ENCODE measurements around the gene AUH. TPM values are rescaled to one million over a fixed set of nuclear protein-coding genes. Genes with fewer than 3 reads are reported as not detected.
"Not testable (repeated sequence)": the region's sequence is repeated elsewhere in the genome, so short reads cannot be mapped to it uniquely, and the experiment has no call there.

Gene AUH
- total RNA-seq, 1 donor from 2014 or later, result 9.8 TPM

DNA sequence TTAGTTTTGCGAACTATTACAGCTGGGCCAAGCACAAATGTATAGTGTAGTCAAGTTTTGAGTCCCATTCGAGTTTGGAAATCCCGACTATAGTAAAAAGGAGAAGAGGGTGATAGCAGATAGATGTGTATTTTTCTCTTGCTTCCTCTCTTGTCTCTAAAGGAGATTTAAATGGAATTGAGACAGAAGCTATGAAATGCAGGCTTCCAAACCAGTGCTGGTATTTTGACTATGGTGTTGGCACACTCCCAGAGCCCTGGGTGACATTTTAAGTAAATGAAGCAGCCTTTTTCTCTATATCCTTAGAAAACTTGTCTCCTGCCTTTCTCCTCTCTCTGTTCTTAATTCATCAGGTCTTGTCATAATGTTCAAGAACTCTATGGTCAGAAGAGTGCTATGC is 17.7 kb upstream of the AUH start:
- FAIRE-seq (no peak), DNase-seq (ENCODE audit: low read depth) (no peak)
- Mint-ChIP-seq H3K9me3 (ENCODE audit: unreplicated experiment) (peaks cover 3% of the 10 kb centered on the region), H3K36me3 (ENCODE audit: low read depth, unreplicated experiment) (no peaks in the 10 kb centered on the region), H3K4me3 (ENCODE audit: unreplicated experiment) (no peak overlapping the region), H3K4me1 (ENCODE audit: low read depth, unreplicated experiment) (peaks cover 5% of the 10 kb centered on the region), H3K27ac (ENCODE audit: unreplicated experiment) (no peak overlapping the region), H3K27me3 (ENCODE audit: low read depth, unreplicated experiment) (no peaks in the 10 kb centered on the region)
- Histone ChIP-seq H3K27ac (ENCODE audit: low read depth, low read length) (no peak overlapping the region), H3K9ac (ENCODE audit: low read length) (no peak overlapping the region), H3K4me2 (ENCODE audit: low read length) (no peak overlapping the region), H3K9me3 (ENCODE audit: insufficient read depth, low read depth, low read length) (no peaks in the 10 kb centered on the region), H3K27me3 (ENCODE audit: insufficient read depth, low read length) (no peaks in the 10 kb centered on the region), H4K20me1 (ENCODE audit: insufficient read depth, low read length) (no peaks in the 10 kb centered on the region), H2AFZ (ENCODE audit: low read depth, low read length) (no peak overlapping the region), H3K4me1 (ENCODE audit: insufficient read depth, low read length) (peaks cover 11% of the 10 kb centered on the region), H3K79me2 (ENCODE audit: insufficient read depth, low read length) (no peaks in the 10 kb centered on the region), H3K4me3 (ENCODE audit: insufficient read depth, low read depth, low read length) (no peak overlapping the region), H3K36me3 (ENCODE audit: insufficient read depth, low read length) (no peaks in the 10 kb centered on the region)
- TF ChIP-seq EZH2 (IDR thresholded peaks at IDR 0.05; ENCODE audit: insufficient read depth, low read length), result no peak
- TF ChIP-seq, protein P1, sequence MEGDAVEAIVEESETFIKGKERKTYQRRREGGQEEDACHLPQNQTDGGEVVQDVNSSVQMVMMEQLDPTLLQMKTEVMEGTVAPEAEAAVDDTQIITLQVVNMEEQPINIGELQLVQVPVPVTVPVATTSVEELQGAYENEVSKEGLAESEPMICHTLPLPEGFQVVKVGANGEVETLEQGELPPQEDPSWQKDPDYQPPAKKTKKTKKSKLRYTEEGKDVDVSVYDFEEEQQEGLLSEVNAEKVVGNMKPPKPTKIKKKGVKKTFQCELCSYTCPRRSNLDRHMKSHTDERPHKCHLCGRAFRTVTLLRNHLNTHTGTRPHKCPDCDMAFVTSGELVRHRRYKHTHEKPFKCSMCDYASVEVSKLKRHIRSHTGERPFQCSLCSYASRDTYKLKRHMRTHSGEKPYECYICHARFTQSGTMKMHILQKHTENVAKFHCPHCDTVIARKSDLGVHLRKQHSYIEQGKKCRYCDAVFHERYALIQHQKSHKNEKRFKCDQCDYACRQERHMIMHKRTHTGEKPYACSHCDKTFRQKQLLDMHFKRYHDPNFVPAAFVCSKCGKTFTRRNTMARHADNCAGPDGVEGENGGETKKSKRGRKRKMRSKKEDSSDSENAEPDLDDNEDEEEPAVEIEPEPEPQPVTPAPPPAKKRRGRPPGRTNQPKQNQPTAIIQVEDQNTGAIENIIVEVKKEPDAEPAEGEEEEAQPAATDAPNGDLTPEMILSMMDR (IDR thresholded peaks at IDR 0.05; ENCODE audit: insufficient read depth, low read depth, low read length), result no peak

DNA sequence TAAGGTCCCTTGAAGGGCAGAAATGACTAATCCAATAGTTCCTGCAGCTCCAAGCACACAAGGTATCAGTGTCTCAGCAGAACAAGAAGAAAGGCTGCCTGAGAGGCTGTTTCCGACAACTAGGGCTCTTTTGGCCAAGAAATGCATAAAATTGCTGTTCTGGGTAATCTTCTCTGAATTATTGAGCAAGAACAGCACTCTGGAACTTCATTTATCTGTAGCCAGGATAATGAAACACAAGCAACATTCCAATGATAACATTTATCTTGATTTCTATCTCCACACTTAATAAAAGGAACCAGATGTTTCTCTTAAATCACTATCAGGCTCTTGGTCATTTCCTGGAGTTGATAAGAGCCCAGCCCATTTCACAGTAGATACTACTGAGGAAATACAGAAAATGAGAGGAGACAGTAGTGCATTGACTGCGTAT is 17.0 kb upstream of the AUH start:
- Histone ChIP-seq H3K27me3 (ENCODE audit: insufficient read depth, low read length) (no peaks in the 10 kb centered on the region), H2AFZ (ENCODE audit: low read depth, low read length) (no peak overlapping the region), H3K4me2 (ENCODE audit: low read length) (peak overlapping the region; percentile 1), H3K79me2 (ENCODE audit: insufficient read depth, low read length) (no peaks in the 10 kb centered on the region), H3K36me3 (ENCODE audit: insufficient read depth, low read length) (no peaks in the 10 kb centered on the region), H3K4me3 (ENCODE audit: insufficient read depth, low read depth, low read length) (no peak overlapping the region), H3K27ac (ENCODE audit: low read depth, low read length) (no peak overlapping the region), H3K9ac (ENCODE audit: low read length) (no peak overlapping the region), H3K4me1 (ENCODE audit: insufficient read depth, low read length) (peaks cover 11% of the 10 kb centered on the region), H3K9me3 (ENCODE audit: insufficient read depth, low read depth, low read length) (no peaks in the 10 kb centered on the region), H4K20me1 (ENCODE audit: insufficient read depth, low read length) (no peaks in the 10 kb centered on the region)
- FAIRE-seq (peak; percentile 50), DNase-seq (ENCODE audit: low read depth) (peak; percentile 83)
- H3K9me3 Mint-ChIP-seq (ENCODE audit: unreplicated experiment), result peaks cover 3% of the 10 kb centered on the region
- peaks cover 5% of the 10 kb centered on the region for H3K4me1 Mint-ChIP-seq (ENCODE audit: low read depth, unreplicated experiment)
- H3K27me3 Mint-ChIP-seq (ENCODE audit: low read depth, unreplicated experiment), result no peaks in the 10 kb centered on the region
- no peaks in the 10 kb centered on the region for H3K36me3 Mint-ChIP-seq (ENCODE audit: low read depth, unreplicated experiment)
- H3K4me3 Mint-ChIP-seq (ENCODE audit: unreplicated experiment), result no peak overlapping the region
- TF ChIP-seq EZH2 (IDR thresholded peaks at IDR 0.05; ENCODE audit: insufficient read depth, low read length), result no peak
- TF ChIP-seq, protein P1 (IDR thresholded peaks at IDR 0.05; ENCODE audit: insufficient read depth, low read depth, low read length), result no peak
- H3K27ac Mint-ChIP-seq (ENCODE audit: unreplicated experiment), result no peak overlapping the region

DNA sequence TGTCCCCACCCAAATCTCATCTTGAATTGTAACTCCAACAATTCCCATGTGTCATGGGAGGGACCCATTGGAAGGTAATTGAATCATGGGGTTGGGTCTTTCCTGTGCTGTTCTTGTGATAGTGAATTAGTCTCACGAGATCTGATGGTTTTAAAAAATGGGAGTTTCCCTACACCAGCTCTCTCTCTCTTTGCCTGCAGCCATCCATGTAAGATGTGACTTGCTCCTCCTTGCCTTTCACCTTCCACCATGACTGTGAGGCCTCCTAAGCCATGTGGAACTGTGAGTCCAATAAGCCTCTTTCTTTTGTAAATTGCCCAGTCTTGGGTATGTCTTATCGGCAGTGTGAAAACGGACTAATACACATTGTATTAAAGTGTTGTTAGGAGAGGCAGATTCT is 16.3 kb upstream of the AUH start:
- not testable (repeated sequence) for FAIRE-seq; H3K27ac ChIP-seq (ENCODE audit: low read depth, low read length); H3K36me3 ChIP-seq (ENCODE audit: insufficient read depth, low read length); H3K9me3 ChIP-seq (ENCODE audit: insufficient read depth, low read depth, low read length); H3K4me3 Mint-ChIP-seq (ENCODE audit: unreplicated experiment); H3K27me3 Mint-ChIP-seq (ENCODE audit: low read depth, unreplicated experiment); H3K4me2 ChIP-seq (ENCODE audit: low read length); H3K4me1 Mint-ChIP-seq (ENCODE audit: low read depth, unreplicated experiment); H3K9ac ChIP-seq (ENCODE audit: low read length); DNase-seq (ENCODE audit: low read depth); H3K27me3 ChIP-seq (ENCODE audit: insufficient read depth, low read length); H3K36me3 Mint-ChIP-seq (ENCODE audit: low read depth, unreplicated experiment); H3K27ac Mint-ChIP-seq (ENCODE audit: unreplicated experiment); H3K4me3 ChIP-seq (ENCODE audit: insufficient read depth, low read depth, low read length); H3K79me2 ChIP-seq (ENCODE audit: insufficient read depth, low read length); H2AFZ ChIP-seq (ENCODE audit: low read depth, low read length); H3K9me3 Mint-ChIP-seq (ENCODE audit: unreplicated experiment); H4K20me1 ChIP-seq (ENCODE audit: insufficient read depth, low read length)
- peaks cover 11% of the 10 kb centered on the region for H3K4me1 ChIP-seq (ENCODE audit: insufficient read depth, low read length)
